Activated CD8-positive, alpha-beta memory T cell treated with anti-CD3 and anti-CD28 coated beads, Interleukin-2, amount 50 U/mL, for 48 hours (primary cell): ENCODE data around the gene DOCK11.
A peak's percentile ranks its signal among the peaks of the same experiment; 100 is the strongest.
"Not testable (repeated sequence)": the region's sequence is repeated elsewhere in the genome, so short reads cannot be mapped to it uniquely, and the experiment has no call there.

Source experiments
- DNase-seq: peaks from one replicate; pipeline ENCODE4 v3.0.0-alpha.2; 2020

The DOCK11 gene

GRCh38 chrX:118715917-118716316, 220.3 kb downstream of the DOCK11 start:
- DNase-seq: not testable (repeated sequence)

- DNase-seq: not testable (repeated sequence)
Measured at GRCh38 chrX:118716833-118717232, 221.2 kb downstream of the DOCK11 start.

- DNase-seq: no peak
Measured at GRCh38 chrX:118717678-118718391, 222.2 kb downstream of the DOCK11 start.

DNA sequence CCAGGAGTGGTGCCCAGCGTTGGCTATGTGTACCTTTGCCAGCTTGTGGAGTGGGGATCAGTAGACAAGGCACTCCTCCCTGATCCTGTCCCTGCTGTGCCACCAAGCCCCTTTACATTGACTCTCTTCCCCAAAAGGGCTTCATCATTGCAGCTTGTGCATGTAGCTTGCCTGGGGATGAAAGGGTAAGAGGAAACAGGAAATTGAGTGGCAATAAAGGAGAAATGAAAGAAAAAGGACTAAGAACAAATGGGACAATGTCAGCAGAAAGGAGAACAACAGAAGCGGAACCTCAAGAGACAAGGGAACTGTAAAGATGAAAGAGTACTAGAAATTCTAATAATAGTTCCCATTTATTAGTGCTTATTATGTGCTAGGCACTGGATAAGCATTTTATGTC, 223.1 kb downstream of the DOCK11 start:
- no peak for DNase-seq

- no peak for DNase-seq
Measured at GRCh38 chrX:118720058-118720707, 224.6 kb downstream of the DOCK11 start.

DNA sequence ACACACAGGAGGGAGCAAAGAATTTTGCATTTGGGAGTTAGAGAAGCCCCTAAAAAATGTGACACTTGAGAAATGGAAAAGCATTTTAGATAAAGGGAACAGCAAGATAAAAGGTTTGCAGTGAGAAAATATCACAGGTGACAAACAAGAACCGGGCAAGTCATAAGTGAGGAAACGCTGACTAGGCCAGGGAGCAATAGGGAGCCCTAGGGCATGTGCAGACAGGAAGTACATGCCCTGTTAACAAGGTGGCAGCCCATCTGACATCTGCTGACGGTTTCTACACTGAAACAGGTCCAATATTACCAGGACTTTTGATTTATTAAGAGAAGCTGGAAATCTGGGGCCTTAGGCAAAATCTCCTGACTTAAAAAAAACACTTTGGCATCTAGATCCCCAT, 227.8 kb downstream of the DOCK11 start:
- no peak for DNase-seq

- no peak for DNase-seq
Measured at GRCh38 chrX:118724365-118724764, 228.8 kb downstream of the DOCK11 start.

- DNase-seq: no peak
Measured at GRCh38 chrX:118724775-118725174, 229.2 kb downstream of the DOCK11 start.

DNA sequence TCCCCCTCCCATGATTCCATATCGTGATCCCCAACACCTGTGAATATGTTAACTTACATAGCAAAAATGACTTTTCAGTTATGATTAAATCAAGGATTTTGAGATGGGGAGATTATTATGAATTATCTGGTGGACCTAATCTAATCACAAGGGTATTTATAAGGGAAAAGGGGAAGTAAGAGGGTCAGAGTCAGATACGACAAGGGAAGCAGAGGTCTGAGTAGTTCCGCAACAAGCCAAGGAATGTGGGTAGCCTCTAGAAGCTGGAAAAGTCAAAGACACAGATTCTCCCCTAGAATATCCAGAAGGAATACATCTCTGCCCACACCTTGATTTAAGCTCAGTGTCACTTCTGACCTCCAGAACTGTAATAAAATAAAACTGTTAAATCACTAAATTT, 230.8 kb downstream of the DOCK11 start:
- DNase-seq: no peak

DNA sequence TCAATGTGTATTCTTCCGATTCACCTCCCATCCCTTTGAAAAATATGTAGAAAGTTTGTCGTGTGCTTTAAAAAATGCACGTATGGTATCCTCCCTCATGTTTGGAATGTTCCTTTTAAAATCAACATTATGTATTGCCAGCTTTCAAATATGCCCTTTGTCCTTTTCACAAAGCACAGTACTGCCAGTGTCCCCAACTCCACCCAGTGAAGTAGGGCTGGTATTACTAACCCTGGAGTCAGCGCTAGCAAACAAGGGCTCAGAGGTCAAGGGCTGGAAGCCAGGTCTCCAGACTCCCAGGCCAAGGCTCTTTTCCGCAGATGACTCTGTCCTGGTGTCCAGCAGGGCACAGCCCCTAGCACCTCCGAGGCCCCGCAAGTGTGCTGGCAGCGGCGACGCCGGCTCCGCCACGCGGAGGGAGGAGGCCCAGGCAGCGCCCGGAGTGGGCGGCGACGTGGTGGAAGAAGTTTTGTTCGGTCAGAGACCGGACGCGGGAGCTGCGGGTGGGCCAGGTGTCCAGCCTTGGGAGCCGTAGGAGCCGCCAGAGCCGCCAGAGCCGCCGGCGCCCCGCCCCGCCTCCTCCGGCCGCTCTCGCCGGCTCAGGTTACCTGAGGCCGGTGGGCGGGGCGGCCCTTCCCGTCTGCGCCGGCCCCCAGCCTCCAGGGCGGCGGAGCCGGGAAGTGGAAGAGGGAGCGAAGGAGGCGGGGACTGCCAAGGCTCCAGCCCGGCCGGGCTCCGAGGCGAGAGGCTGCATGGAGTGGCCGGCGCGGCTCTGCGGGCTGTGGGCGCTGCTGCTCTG, 231.5 kb downstream of the DOCK11 start, which contains the start of gene IL13RA1:
Gene IL13RA1 (plus strand): TSS at position 720 of the 799 bp plus-strand sequence. CDS start 33 bp downstream, at position 753.
- DNase-seq: peak; percentile 53

DNA sequence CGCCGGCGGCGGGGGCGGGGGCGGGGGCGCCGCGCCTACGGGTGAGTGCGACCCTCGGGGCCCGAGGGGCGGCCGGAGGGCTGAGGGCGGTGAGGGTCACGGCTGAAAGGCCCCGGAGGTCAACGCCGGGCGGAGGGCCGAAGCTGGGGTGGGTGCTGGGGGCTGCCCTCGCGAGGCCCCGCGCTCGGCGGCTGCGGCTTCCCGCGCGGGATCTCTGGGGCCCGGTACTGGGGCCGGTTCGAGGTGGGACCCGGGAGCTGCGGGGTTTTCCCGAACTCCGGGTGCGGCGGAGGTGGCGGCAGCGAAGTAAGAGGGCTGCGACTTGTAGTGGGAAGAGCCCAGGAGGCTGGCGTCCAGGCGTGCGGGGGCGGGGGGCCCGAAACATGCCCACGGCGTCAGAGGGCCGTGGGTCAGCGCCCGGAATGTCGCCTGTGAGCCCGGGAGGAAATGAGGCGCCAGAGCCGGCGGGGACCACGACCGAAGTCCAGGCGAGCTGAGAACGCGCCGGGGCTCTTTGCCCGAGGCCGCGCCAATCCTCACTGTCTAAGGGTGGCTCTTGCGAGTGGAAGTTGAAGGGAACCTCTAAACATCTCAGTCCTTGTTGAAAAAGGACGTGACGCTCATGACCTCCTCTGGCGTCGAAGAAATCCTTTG, 232.2 kb downstream of the DOCK11 start:
- DNase-seq: peak; percentile 48

DNA sequence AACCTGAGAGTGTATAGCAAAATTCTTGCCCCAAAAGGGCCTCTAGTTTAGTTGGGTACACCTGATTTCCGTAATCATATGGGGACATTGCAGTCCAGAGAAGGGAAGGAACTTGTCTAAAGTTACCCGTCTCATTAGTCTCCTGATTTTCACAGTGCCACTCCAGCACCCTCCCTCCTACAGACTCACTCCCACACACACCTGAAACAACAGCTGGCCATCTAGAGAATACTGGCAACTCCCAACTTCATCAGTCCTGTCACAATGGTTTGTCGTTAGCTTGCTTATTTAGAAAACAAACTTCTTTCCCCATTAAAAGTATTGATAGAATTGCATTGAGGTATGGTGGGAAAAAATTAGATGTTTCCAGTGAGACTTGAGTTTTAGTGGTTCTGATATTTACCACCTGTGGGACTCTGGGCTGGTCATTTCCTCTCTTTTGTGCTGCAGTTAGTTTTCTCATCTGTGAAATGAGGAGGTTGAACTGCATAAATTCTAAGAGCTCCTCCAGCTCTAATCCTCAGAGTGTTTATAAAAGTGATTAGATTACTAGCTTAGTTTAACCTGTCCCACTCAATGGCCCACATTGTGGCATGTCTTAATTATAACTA, 233.5 kb downstream of the DOCK11 start:
- no peak for DNase-seq

DNA sequence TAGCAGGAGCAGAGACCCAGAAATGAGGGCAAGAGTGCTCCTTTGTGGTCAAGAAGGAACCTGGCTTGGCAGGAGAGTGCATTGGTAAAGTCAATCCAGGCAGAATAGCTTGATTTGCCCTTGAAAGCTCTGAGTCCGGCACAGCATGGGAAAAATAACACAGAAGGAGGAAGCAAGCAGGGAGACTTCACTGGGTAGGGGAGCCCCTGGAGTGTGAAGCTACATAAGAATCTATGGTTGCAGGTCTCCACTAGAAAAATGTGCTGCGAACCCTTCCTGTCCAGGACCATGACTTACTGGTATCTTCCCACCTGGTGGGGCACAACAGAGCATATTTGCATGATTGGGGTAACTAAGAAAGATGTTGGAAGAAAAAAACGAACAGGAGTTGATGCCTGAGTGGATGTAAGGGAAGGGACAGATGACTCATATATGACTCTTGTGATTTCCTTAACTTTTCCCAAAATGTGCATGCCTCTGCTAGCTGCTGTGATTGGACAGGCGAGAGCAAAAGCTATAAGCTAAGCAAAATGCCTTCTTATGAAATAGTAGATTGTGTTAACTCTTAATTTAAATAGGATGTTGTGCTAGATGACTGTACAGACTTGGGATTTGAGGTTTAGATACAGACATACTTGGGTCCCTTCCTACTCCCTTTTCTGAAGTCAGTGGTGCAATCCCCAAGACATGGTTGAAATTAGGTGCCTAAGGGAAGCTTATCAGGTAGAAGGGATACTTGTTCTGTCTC, 235.1 kb downstream of the DOCK11 start:
- no peak for DNase-seq

- DNase-seq: not testable (repeated sequence)
Measured at GRCh38 chrX:118732551-118732950, 236.9 kb downstream of the DOCK11 start.

DNA sequence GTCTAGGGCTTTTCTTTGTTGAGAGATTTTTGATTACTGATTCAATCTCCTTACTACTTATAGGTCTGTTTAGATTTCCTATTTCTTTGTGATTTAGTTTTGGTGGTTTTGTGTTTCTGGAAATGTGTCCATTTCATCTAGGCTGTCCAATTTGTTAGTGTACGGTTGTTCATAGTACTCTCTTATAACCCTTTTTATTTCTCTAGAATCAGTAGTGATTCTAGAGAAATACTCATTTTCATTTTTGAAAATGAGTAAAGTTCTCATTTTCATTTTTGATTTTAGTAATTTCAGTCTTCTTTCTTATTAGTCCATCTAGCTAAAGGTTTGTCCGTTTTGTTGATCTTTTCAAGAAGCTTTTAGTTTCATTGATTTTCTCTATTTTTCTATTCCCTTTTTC, 239.3 kb downstream of the DOCK11 start:
- DNase-seq: no peak
